CD14-positive monocyte (primary cell): ENCODE results near the gene S1PR3. TPM values are rescaled to one million over a fixed set of nuclear protein-coding genes. Genes with fewer than 3 reads are reported as not detected.

Experiments
- DNase-seq, 3 donors: peaks; one replicate each; pipeline ENCODE4 v3.0.0-alpha.2; 2011 to 2022
- H2AFZ ChIP-seq: 2 replicates; pipeline ENCODE4 v1.6.0; 2012; ENCODE audit warnings: mild to moderate bottlenecking, low read depth, low read length, inconsistent platforms; ENCODE audit not compliant: insufficient read depth, poor library complexity, severe bottlenecking
- H3K27ac ChIP-seq, 2 donors: 1 replicate in 1 of 2; 2 replicates in 1 of 2; pipeline ENCODE4 v1.5.1; 2012 to 2013; ENCODE audit warnings: low read length in 2 of 2, control low read depth in 1 of 2, inconsistent platforms in 1 of 2, low read depth in 1 of 2, mild to moderate bottlenecking in 1 of 2
- H3K27me3 ChIP-seq, 2 donors: one replicate each; pipeline versions ENCODE4 v1.6.0 to v1.6.1; 2011 to 2013; ENCODE audit warnings: low read length in 2 of 2; ENCODE audit not compliant: control insufficient read depth in 2 of 2, insufficient read depth in 2 of 2
- H3K36me3 ChIP-seq, 2 donors: replicated peaks in 1 of 2; 1 replicate in 1 of 2; 2 replicates in 1 of 2; pipeline versions ENCODE4 v1.5.1 to v1.6.1; 2012 to 2013; ENCODE audit warnings: low read length in 2 of 2, control low read depth in 1 of 2, inconsistent platforms in 1 of 2, mild to moderate bottlenecking in 1 of 2; ENCODE audit not compliant: insufficient read depth in 2 of 2, control insufficient read depth in 1 of 2
- H3K4me1 ChIP-seq, 2 donors: 1 replicate in 1 of 2; 2 replicates in 1 of 2; pipeline versions ENCODE4 v1.5.1 to v1.6.1; 2012 to 2013; ENCODE audit warnings: low read length in 2 of 2, control low read depth in 1 of 2, inconsistent platforms in 1 of 2, mild to moderate bottlenecking in 1 of 2, moderate library complexity in 1 of 2; ENCODE audit not compliant: insufficient read depth in 2 of 2, control insufficient read depth in 1 of 2
- H3K4me2 ChIP-seq: replicated peaks from 2 replicates; pipeline ENCODE3; 2012; ENCODE audit warnings: low read length, moderate library complexity, mild to moderate bottlenecking; ENCODE audit not compliant: poor library complexity, severe bottlenecking; ENCODE audit errors: extremely low read depth
- H3K4me3 ChIP-seq, 3 experiments: fragments of 200-600 bp in 1 of 3; sonication (generic) in 1 of 3; replicated peaks in 1 of 3; 1 replicate in 2 of 3; 2 replicates in 1 of 3; pipeline ENCODE4 v1.5.1; 2011 to 2013; ENCODE audit warnings: low read length in 3 of 3, mild to moderate bottlenecking in 3 of 3, control low read depth in 2 of 3, low read depth in 2 of 3, inconsistent platforms in 1 of 3, moderate library complexity in 1 of 3
- H3K79me2 ChIP-seq: 2 replicates; pipeline ENCODE4 v1.6.0; 2012; ENCODE audit warnings: mild to moderate bottlenecking, control low read depth, inconsistent platforms, low read length, moderate library complexity; ENCODE audit not compliant: insufficient read depth
- H3K9ac ChIP-seq: 2 replicates; pipeline ENCODE4 v1.6.0; 2017; ENCODE audit warnings: low read length, mild to moderate bottlenecking; ENCODE audit not compliant: insufficient read depth, poor library complexity, severe bottlenecking
- H3K9me3 ChIP-seq, 2 donors: replicated peaks in 1 of 2; 1 replicate in 1 of 2; 2 replicates in 1 of 2; pipeline versions ENCODE4 v1.5.1 to v1.6.1; 2012 to 2013; ENCODE audit warnings: low read length in 2 of 2, control low read depth in 1 of 2; ENCODE audit not compliant: control insufficient read depth in 1 of 2, insufficient read depth in 1 of 2
- H4K20me1 ChIP-seq: 2 replicates; pipeline ENCODE4 v1.6.0; 2012; ENCODE audit warnings: mild to moderate bottlenecking, low read length, control low read depth, moderate library complexity; ENCODE audit not compliant: insufficient read depth
- H3K27ac Mint-ChIP-seq, 7 donors: one replicate each; pipeline ENCODE4 v1.8.0; 2020; ENCODE audit warnings: mild to moderate bottlenecking in 7 of 7, mixed read lengths in 7 of 7, moderate library complexity in 6 of 7, inconsistent platforms in 2 of 7
- H3K27me3 Mint-ChIP-seq, 3 donors: one replicate each; pipeline ENCODE4 v1.8.0; 2021 to 2022; ENCODE audit warnings: low read depth in 3 of 3, mild to moderate bottlenecking in 3 of 3, mixed read lengths in 3 of 3, moderate library complexity in 3 of 3, inconsistent platforms in 1 of 3
- H3K36me3 Mint-ChIP-seq, 2 donors: one replicate each; pipeline ENCODE4 v1.8.0; 2020; ENCODE audit warnings: mixed read lengths in 2 of 2, inconsistent platforms in 1 of 2, mild to moderate bottlenecking in 1 of 2
- H3K4me1 Mint-ChIP-seq: one replicate; pipeline ENCODE4 v1.8.0; 2020; ENCODE audit warnings: mild to moderate bottlenecking, mixed read lengths
- H3K4me3 Mint-ChIP-seq, 2 donors: one replicate each; pipeline ENCODE4 v1.8.0; 2020; ENCODE audit warnings: mild to moderate bottlenecking in 2 of 2, mixed read lengths in 2 of 2, moderate library complexity in 1 of 2
- H3K9me3 Mint-ChIP-seq, 7 donors: one replicate each; pipeline ENCODE4 v1.8.0; 2020 to 2022; ENCODE audit warnings: mixed read lengths in 7 of 7, mild to moderate bottlenecking in 6 of 7, moderate library complexity in 6 of 7, inconsistent platforms in 2 of 7
- WGBS: methylation state at CpG from one replicate; pipeline ENCODE4 v1.1.5; 2013; ENCODE audit warnings: missing lambda C conversion rate; ENCODE audit not compliant: insufficient coverage; 5-methylcytosine and 5-hydroxymethylcytosine counted together
- intact Hi-C, 2 donors: fragments of 100-400 bp; cut with micrococcal nuclease; formaldehyde crosslinking; loops; one replicate each; pipeline versions ENCODE4 v1.15.0 to v1.15.1; 2023
- polyA plus RNA-seq, 3 donors: library from polyadenylated mRNA; depleted of rRNA in 1 of 3; unstranded in 2 of 3; stranded (reverse) in 1 of 3; fragments of 300-500 nt in 2 of 3; fragments of >200 nt in 1 of 3; fragmentation: Illumina TruSeq in 2 of 3; gene quantifications; 1 replicate in 2 of 3; 2 replicates in 1 of 3; pipeline ENCODE4 v1.2.3, GENCODE V29; 2012 to 2021
- TF ChIP-seq, protein P1 (sequence below): fragments of 200-600 bp; IDR thresholded peaks from one replicate; pipeline ENCODE4 v1.8.0; 2022; ENCODE audit warnings: antibody characterized with exemption, mild to moderate bottlenecking

The S1PR3 gene
- polyA plus RNA-seq, 3 donors: 28.2 to 59.7 (median 30.6) TPM

DNA sequence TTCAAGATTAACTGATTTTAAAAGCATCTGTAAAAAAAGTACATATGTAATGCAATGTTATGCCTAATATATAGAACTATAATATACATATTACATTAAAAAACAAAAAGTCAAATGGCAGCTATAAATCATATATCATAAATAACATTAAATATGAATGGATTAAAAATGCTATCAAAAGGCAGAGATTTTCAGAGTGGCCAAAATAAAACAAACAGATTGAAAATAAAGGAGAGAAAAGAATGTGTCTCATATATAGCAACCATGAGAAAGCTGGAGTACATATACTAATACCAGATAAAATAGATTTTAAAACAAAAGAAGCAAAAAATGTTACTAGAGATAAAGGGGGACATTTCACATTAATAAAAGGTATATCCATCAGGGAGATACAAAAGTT, 38.5 kb downstream of the S1PR3 start:
- no peak overlapping the region for H3K27ac ChIP-seq
- no peaks in the 10 kb centered on the region for H3K36me3 Mint-ChIP-seq
- no peak overlapping the region for H3K4me3 ChIP-seq
- no peak overlapping the region for H3K9ac ChIP-seq
- H3K27ac Mint-ChIP-seq: no peak overlapping the region
- H3K9me3 ChIP-seq: peaks cover 4 to 14% of the 10 kb centered on the region in 2 donors
- peaks cover 16% of the 10 kb centered on the region for H3K4me1 Mint-ChIP-seq
- H4K20me1 ChIP-seq: no peaks in the 10 kb centered on the region
- no peak overlapping the region for H3K4me2 ChIP-seq
- peaks cover 4 to 15% of the 10 kb centered on the region in 2 donors for H3K27me3 ChIP-seq
- no peak for DNase-seq
- peaks cover 8 to 26% (median 22%) of the 10 kb centered on the region in 7 donors for H3K9me3 Mint-ChIP-seq
- no peak overlapping the region for H2AFZ ChIP-seq
- TF ChIP-seq, protein P1, sequence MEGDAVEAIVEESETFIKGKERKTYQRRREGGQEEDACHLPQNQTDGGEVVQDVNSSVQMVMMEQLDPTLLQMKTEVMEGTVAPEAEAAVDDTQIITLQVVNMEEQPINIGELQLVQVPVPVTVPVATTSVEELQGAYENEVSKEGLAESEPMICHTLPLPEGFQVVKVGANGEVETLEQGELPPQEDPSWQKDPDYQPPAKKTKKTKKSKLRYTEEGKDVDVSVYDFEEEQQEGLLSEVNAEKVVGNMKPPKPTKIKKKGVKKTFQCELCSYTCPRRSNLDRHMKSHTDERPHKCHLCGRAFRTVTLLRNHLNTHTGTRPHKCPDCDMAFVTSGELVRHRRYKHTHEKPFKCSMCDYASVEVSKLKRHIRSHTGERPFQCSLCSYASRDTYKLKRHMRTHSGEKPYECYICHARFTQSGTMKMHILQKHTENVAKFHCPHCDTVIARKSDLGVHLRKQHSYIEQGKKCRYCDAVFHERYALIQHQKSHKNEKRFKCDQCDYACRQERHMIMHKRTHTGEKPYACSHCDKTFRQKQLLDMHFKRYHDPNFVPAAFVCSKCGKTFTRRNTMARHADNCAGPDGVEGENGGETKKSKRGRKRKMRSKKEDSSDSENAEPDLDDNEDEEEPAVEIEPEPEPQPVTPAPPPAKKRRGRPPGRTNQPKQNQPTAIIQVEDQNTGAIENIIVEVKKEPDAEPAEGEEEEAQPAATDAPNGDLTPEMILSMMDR: no peak
- H3K79me2 ChIP-seq: no peaks in the 10 kb centered on the region
- intact Hi-C loops: no loop called here
- peaks cover 17 to 20% of the 10 kb centered on the region in 2 donors for H3K4me1 ChIP-seq
- no peaks in the 10 kb centered on the region for H3K36me3 ChIP-seq
- H3K27me3 Mint-ChIP-seq: peaks cover 9 to 31% (median 15%) of the 10 kb centered on the region in 3 donors
- no peak overlapping the region for H3K4me3 Mint-ChIP-seq

DNA sequence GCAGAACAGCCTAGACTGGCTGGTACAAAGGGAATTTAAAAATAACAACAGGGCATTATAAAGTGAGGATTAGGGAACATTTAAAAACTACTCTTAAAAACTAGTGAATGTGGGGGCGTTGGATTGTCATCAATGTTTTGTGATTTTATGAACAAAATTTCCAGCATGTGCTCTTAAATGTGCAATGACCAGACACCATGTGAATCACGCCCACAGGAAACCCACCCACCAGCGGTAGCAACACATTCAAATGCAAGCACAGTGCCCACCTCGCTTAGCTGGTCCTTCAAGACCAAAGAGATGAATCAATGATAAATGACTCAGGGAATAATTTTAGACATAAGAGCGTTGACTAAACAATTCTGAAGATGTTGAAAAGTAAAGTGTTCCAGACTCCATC, 40.9 kb downstream of the S1PR3 start:
- no peaks in the 10 kb centered on the region for H3K36me3 ChIP-seq
- no peak overlapping the region for H3K9ac ChIP-seq
- Mint-ChIP-seq H3K4me3 (peak overlapping the region in 1 of 2 donors; percentile 8), H3K27ac (no peak overlapping the region), H3K27me3 (peaks cover 5 to 33% (median 15%) of the 10 kb centered on the region in 3 donors), H3K36me3 (no peaks in the 10 kb centered on the region), H3K4me1 (peaks cover 26% of the 10 kb centered on the region), H3K9me3 (peaks cover 8 to 26% (median 20%) of the 10 kb centered on the region in 7 donors)
- DNase-seq: no peak
- peaks cover 4 to 14% of the 10 kb centered on the region in 2 donors for H3K9me3 ChIP-seq
- TF ChIP-seq, protein P1: no peak
- H2AFZ ChIP-seq: no peak overlapping the region
- no peak overlapping the region for H3K27ac ChIP-seq
- H4K20me1 ChIP-seq: no peaks in the 10 kb centered on the region
- peaks cover 4 to 15% of the 10 kb centered on the region in 2 donors for H3K27me3 ChIP-seq
- no peaks in the 10 kb centered on the region for H3K79me2 ChIP-seq
- intact Hi-C loops: no loop called here
- peaks cover 21 to 26% of the 10 kb centered on the region in 2 donors for H3K4me1 ChIP-seq
- H3K4me3 ChIP-seq: no peak overlapping the region
- WGBS: 100% methylated on average over 1 of the region's 5 CpGs
- no peak overlapping the region for H3K4me2 ChIP-seq
